Chondrocyte (in vitro differentiated cells): ENCODE results near the gene ZNF268. TPM values are rescaled to one million over a fixed set of nuclear protein-coding genes. Genes with fewer than 3 reads are reported as not detected.
"Not testable (repeated sequence)": the region's sequence is repeated elsewhere in the genome, so short reads cannot be mapped to it uniquely, and the experiment has no call there.

Experiments
- DNase-seq: peaks from one replicate; pipeline ENCODE4 v3.0.0; 2021; ENCODE audit warnings: mixed read lengths, low spot score
- H3K27ac Mint-ChIP-seq: one replicate; pipeline ENCODE4 v1.8.0; 2021; ENCODE audit warnings: mild to moderate bottlenecking, moderate library complexity, mixed read lengths; ENCODE audit not compliant: unreplicated experiment
- H3K27me3 Mint-ChIP-seq: 2 replicates; pipeline ENCODE4 v1.8.0; 2021; ENCODE audit warnings: low read depth, mixed read lengths
- H3K36me3 Mint-ChIP-seq: 2 replicates; pipeline ENCODE4 v1.8.0; 2021; ENCODE audit warnings: low read depth, mixed read lengths
- H3K4me1 Mint-ChIP-seq: 2 replicates; pipeline ENCODE4 v1.8.0; 2021; ENCODE audit warnings: low read depth, mild to moderate bottlenecking, mixed read lengths
- H3K4me3 Mint-ChIP-seq: one replicate; pipeline ENCODE4 v1.8.0; 2021; ENCODE audit warnings: mild to moderate bottlenecking, moderate library complexity, mixed read lengths; ENCODE audit not compliant: unreplicated experiment
- H3K9me3 Mint-ChIP-seq: 2 replicates; pipeline ENCODE4 v1.8.0; 2021; ENCODE audit warnings: low read depth, mixed read lengths
- total RNA-seq: library from RNA; stranded (reverse); gene quantifications from 3 replicates; pipeline ENCODE4 v1.2.1, GENCODE V29; 2021
- TF ChIP-seq, protein P1 (sequence below): fragments of 200-600 bp; sonication (generic); IDR thresholded peaks from 2 replicates; pipeline ENCODE4 v1.5.0; 2021; ENCODE audit warnings: antibody characterized with exemption, mild to moderate bottlenecking, moderate library complexity

The ZNF268 gene
- total RNA-seq, 1 donor from 2014 or later, result 13.5 TPM

DNA sequence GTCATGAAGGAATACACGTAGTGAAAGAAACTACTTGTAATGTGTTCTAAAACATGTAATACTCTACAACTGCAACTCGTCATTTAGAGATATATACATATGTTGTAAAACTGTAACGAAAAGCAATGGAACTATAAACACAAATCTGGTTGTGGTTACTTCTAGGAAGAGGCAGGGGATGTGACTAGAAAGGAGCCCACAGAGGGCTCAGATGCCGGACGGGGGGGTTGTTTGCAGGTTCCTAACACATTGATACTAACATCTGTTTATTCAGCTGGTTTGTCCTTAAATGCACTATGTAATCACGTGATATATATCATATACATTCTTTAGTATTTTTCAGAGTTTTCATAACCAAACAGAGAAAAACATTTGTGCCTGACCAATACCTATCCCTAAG lies 70.4 kb downstream of the ZNF268 start:
- DNase-seq, result no peak
- TF ChIP-seq, protein P1, sequence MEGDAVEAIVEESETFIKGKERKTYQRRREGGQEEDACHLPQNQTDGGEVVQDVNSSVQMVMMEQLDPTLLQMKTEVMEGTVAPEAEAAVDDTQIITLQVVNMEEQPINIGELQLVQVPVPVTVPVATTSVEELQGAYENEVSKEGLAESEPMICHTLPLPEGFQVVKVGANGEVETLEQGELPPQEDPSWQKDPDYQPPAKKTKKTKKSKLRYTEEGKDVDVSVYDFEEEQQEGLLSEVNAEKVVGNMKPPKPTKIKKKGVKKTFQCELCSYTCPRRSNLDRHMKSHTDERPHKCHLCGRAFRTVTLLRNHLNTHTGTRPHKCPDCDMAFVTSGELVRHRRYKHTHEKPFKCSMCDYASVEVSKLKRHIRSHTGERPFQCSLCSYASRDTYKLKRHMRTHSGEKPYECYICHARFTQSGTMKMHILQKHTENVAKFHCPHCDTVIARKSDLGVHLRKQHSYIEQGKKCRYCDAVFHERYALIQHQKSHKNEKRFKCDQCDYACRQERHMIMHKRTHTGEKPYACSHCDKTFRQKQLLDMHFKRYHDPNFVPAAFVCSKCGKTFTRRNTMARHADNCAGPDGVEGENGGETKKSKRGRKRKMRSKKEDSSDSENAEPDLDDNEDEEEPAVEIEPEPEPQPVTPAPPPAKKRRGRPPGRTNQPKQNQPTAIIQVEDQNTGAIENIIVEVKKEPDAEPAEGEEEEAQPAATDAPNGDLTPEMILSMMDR, result no peak
- H3K36me3 Mint-ChIP-seq, result no peaks in the 10 kb centered on the region
- H3K9me3 Mint-ChIP-seq, result peaks cover 40% of the 10 kb centered on the region
- no peaks in the 10 kb centered on the region for H3K4me1 Mint-ChIP-seq
- H3K27me3 Mint-ChIP-seq, result no peaks in the 10 kb centered on the region
- no peak overlapping the region for H3K4me3 Mint-ChIP-seq
- no peak overlapping the region for H3K27ac Mint-ChIP-seq

DNA sequence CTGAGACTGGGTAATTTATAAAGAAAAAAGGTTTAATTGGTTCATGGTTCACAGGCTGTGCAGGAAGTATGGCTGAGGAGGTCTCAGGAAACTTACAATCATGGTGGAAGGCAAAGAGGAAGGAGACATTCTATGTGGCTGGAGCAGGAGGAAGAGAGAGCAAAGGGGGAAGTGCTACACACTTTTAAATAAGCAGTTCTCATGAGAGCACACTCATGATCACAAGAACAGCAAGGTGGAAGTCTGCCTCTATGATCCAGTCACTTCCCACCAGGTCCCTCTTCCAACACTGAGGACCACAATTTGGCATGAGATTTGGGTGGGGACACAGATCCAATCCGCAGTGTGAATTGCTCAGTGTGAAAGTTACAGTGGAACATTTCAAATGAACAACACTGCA lies 74.5 kb downstream of the ZNF268 start:
- H3K27ac Mint-ChIP-seq, H3K4me1 Mint-ChIP-seq, H3K4me3 Mint-ChIP-seq, DNase-seq, H3K27me3 Mint-ChIP-seq, H3K36me3 Mint-ChIP-seq: not testable (repeated sequence)
- H3K9me3 Mint-ChIP-seq, result peaks cover 20% of the 10 kb centered on the region

DNA sequence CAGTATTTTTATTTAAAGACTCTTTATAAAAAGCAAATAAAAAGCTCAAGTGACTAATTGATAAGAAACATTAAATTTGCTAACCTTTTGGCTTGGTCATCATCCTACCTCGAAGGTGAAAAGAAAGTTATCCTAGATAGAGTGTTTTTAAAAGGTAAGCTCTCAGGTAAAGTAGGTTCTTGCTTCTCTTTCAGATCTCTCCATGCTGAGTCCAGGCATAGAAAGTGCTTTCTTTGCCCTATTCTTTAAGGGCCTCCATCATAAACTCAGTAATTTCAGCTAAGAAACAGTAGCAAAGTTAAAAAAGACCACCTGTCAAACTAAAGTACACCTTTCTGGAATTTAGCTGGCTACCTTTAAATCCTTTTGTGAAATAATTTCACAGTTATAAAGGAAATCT lies 75.0 kb downstream of the ZNF268 start:
- TF ChIP-seq, protein P1, result no peak
- no peaks in the 10 kb centered on the region for H3K36me3 Mint-ChIP-seq
- no peak overlapping the region for H3K27ac Mint-ChIP-seq
- no peaks in the 10 kb centered on the region for H3K4me1 Mint-ChIP-seq
- H3K9me3 Mint-ChIP-seq, result peaks cover 20% of the 10 kb centered on the region
- no peak for DNase-seq
- H3K4me3 Mint-ChIP-seq, result no peak overlapping the region
- no peaks in the 10 kb centered on the region for H3K27me3 Mint-ChIP-seq

DNA sequence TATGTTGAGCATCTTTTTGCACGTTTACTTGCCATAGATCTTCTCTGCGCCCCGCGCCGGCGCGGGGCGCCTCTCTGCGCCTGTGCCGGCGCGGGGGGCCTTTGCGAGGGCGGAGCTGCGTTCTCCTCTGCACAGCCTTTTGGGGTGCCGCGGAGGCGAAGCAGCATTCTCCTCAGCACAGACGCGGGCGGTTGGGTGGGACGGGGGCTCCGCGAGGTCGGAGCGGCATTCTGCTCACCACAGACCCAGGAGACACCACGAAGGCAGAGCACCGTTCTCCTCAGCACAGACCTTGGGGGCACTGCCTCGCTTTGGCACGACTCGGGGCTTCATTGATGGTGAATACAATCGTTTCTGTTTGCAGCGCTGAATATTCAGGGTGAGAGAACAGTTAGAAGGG lies 82.9 kb downstream of the ZNF268 start:
- DNase-seq, result no peak
- no peaks in the 10 kb centered on the region for H3K4me1 Mint-ChIP-seq
- no peaks in the 10 kb centered on the region for H3K36me3 Mint-ChIP-seq

More for the DNA sequence above, 82.9 kb downstream of the ZNF268 start:
- H3K9me3 Mint-ChIP-seq, result peaks cover 4% of the 10 kb centered on the region
- no peaks in the 10 kb centered on the region for H3K27me3 Mint-ChIP-seq
- TF ChIP-seq, protein P1, result no peak
- H3K27ac Mint-ChIP-seq, result no peak overlapping the region
- no peak overlapping the region for H3K4me3 Mint-ChIP-seq

Other genes with a start within 250 kb of the ZNF268 start
- gene ZNF605, start 225.2 kb upstream of the ZNF268 start, total RNA-seq, result 17.1 to 26.3 TPM (median 18.1 TPM) in 3 replicates
- 8.0 to 10.0 TPM (median 9.6 TPM) in 3 replicates for gene ZNF26, start 195.1 kb upstream of the ZNF268 start, total RNA-seq
- 32.0 to 42.0 TPM (median 33.2 TPM) in 3 replicates for gene ZNF84, start 144.0 kb upstream of the ZNF268 start, total RNA-seq
- 13.0 to 16.6 TPM (median 13.3 TPM) in 3 replicates for gene ZNF140, start 100.6 kb upstream of the ZNF268 start, total RNA-seq
- gene ZNF891, start 51.2 kb upstream of the ZNF268 start, total RNA-seq, result 1.0 to 1.8 TPM (median 1.3 TPM) in 3 replicates
- gene ZNF10, start 50.9 kb upstream of the ZNF268 start, total RNA-seq, result 9.2 to 12.5 TPM (median 11.4 TPM) in 3 replicates
- gene ANHX, start 54.4 kb downstream of the ZNF268 start, total RNA-seq, result not detected in 3 replicates